Effector CD4-positive, alpha-beta T cell (primary cell): ENCODE data around the gene RNF8.
A peak's percentile ranks its signal among the peaks of the same experiment; 100 is the strongest.
"Not testable (repeated sequence)": the region's sequence is repeated elsewhere in the genome, so short reads cannot be mapped to it uniquely, and the experiment has no call there.

Experiments used
- DNase-seq: peaks from one replicate; pipeline ENCODE4 v3.0.0-alpha.2; 2020
- total RNA-seq: gene quantifications from one replicate; lab custom pipeline; 2026; lab: John Stamatoyannopoulos, UW

The RNF8 gene
- 15.8 reads per million, percentile 41 among the genes with 10 or more reads in this experiment for total RNA-seq

DNA sequence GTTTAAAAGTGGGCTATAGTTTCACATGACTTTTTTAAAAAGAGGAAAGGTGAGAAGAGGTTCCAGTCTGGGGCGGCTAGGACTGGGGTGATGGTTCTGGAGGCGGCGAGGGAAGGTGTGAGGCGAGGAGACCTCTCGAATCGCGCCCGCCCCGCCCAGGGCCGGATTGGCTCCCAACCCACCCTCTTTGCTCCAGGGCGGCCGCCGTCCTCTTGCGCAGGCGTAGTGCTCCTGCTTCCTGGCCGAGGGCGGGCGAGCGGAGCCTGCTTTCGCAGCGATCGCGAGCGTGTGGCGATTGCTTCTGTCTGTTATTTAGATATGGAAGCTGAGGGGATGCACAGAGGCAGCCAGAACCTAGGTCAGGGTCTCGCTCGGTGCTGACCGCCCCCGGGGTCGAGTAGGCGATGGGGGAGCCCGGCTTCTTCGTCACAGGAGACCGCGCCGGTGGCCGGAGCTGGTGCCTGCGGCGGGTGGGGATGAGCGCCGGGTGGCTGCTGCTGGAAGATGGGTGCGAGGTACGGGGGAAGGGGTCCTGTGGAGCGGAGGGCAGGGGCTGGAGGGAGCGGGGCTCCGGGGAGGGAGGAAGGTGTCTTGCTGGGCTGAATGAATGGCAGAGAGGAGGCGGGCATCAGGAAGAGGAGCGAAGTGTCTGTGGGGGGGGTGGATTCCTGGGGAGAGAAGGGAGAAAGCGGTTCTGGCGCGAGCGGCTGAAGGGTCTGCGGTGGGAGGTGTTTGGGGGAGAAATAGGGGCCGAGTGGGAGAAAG lies at the start of gene RNF8:
Gene RNF8, plus strand, starts transcription at position 223 of the 765 bp plus-strand sequence. Its CDS starts 182 bp downstream, at position 405.
- DNase-seq, result peak; percentile 78

GRCh38 chr6:37304766-37305165 lies 49.0 kb upstream of the RNF8 start:
- no peak for DNase-seq

- DNase-seq, result no peak
Measured at GRCh38 chr6:37305841-37306425, 47.9 kb upstream of the RNF8 start.

- no peak for DNase-seq
Measured at GRCh38 chr6:37306624-37307222, 47.1 kb upstream of the RNF8 start.

DNA sequence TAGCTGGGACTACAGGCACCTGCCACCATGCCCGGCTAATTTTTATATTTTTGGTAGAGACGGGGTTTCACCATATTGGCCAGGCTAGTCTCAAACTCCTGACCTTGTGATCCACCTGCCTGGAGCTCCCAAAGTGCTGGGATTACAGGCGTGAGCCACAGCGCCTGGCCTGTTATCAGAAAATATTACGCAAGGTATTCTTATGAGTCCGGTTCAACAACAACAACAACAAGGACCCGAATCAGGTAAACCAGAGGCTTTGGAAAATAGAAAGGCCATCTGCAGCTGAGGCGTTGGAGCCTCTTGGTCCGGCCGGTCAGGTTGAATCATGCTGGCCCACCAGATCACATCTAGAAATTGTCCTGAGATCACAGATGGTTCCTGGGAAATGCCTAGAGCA lies 46.3 kb upstream of the RNF8 start:
- not testable (repeated sequence) for DNase-seq

- DNase-seq, result no peak
Measured at GRCh38 chr6:37308069-37308815, 45.5 kb upstream of the RNF8 start.

DNA sequence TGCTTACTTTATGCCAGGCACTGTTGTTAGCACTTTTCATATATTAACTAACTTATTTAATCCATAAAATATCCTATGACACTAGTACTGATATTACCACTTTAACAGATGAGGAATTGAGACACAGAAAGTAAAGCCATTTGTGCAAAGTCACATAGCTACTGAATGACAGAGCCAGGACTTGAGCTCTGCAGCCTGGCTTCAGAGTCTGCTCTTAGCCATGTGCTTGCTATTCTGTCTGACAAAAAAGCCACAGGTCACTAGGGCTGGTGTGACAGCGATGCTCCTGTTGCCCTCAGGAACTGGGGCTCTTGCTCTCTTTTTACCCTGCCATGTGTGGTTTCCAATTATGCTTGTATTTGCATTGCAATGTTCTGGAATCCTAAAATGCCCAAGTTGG lies 44.7 kb upstream of the RNF8 start:
- DNase-seq, result no peak

DNA sequence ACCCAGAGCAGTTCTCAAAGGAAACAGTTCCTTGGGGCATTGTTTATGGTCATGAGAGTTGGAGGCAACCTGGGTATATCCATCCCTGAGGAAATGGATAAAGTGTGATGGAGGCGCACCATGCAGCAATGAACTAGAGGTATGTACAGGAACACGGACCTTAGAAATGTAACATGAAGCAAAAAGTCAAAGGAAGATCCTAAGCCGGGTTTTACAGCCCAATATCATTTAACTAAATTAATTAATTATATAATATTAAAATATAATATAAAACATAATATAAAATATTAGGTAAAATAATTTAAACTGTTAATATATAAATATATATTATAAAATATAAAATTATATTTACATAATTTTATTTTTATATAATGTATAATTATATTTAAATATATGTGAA lies 44.1 kb upstream of the RNF8 start:
- DNase-seq, result no peak

- no peak for DNase-seq
Measured at GRCh38 chr6:37310966-37311365, 42.8 kb upstream of the RNF8 start.

- DNase-seq, result no peak
Measured at GRCh38 chr6:37311741-37312473, 41.9 kb upstream of the RNF8 start.

DNA sequence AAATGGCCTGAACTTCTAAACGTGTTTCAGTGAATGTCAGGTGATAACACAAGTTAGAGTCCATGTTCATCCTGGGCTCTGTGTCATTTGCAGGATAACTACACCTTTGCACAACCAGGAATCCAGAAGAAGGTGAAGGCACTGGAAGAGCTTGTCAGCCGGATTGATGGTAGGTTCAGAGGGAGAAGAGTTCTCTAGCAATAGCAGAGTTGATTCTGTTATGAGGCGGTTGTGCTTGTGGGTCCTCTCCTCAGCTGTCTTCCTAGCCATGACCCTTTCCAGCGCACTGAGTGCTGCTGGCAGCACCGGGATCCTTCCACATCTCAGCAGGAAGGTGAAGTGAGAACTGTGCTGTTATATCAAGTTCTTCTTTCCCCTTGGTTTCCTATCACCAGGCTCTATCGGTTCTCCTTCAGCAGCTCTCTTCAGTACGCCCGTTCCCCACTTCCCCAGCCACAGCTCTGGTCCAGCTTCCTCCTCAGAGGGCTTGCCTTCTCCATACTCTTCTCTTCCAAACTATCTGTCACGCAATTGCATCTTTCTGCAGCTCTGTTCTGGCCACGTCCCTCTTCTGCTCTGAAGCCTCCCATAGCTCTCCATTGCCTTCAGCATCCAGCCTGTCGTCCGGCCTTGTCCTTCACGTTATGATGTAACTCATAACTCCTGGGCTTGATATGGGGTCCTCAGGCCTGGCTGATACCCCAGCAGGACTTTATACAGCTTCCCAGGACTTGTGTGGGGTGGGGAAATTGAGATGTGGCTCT lies 39.9 kb upstream of the RNF8 start:
- DNase-seq, result no peak

GRCh38 chr6:37314487-37315156 lies 39.2 kb upstream of the RNF8 start:
- DNase-seq, result no peak

DNA sequence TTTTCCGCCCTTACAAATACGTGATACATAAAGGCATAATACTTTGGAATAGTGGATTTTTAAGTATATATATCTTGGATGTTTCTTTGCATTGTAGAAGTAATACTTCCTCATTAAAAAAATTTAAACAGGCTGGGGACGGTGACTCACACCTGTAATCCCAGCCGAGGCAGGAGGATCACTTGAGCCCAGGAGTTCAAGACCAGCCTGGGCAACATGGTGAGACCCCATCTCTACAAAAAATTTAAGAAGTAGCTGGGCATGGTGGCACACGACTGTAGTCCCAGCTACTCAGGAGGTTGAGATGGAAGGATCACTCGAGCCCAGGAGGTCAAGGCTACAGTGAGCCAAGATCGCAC lies 38.6 kb upstream of the RNF8 start:
- DNase-seq, result no peak

DNA sequence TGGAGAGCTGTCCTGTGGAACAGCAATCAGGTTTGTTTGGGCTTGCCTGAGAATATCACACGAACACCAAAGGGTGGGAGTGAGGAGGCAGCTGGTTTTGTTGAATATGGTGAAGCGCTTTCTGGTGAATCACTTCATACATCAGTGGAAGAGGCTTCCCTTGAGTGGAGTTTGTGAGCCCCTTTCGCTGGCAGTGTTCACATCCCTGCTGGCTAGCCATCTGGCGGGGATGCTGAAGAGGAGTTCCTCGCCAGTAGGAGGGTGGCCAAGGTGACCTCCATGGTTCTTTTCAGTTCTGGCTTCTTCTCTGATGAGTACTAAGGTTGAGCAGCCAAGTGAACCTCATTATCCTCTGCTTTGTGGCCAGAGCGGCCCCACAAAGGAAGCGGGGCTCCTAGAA lies 37.7 kb upstream of the RNF8 start:
- DNase-seq, result no peak

DNA sequence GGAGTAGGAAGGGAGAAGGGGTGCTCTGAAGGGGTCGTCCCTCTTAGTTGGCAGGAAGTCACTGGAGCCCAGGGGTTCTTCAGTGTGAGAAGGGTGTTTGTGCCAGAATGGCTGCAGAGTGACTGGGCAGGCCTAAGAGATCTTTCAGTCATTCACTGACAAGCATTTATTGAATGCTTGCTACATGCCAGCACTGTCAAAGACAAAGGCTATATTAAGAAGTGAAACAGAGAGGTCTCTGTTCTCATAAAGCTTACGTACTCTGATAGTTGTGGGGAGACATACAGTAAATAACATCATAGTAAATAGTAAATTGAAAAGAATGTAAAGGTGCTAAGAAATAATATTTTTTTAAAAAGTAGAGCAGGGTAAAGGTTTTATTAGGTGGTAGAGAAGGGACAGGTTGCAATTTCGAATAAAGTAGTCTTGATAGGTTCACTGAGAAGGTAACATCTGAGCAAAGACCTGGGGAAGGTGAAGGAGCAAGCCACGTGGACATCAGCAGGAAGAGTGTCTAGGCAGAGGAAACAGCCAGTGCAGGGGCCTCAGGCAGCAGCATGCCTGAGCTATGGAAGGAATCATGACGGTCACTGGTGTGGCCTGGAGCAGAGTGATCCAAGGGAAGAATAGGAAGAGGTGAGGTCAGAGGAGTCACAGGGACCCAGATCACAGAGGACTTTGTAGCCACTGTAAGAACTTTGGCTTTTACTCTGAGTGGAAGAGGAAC lies 36.3 kb upstream of the RNF8 start:
- no peak for DNase-seq

DNA sequence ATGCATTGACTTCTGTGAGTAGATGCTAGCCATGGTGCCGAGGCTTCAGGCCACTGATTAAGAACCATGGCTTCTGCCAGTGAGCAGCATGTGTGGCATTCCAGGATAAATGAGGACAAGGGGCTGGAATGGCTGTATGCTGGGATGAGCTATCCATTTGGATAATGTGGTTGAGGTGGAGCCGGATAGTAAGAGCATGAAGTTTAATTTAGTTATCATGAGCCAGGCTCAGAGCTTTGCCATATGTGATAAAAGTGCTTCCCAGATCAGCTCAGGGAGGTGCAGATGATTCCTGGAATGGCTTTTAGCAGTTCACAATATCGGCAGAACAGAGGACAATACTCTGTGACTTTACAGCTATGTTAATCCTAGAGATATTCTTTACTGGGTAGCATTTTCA lies 34.6 kb upstream of the RNF8 start:
- DNase-seq, result no peak

GRCh38 chr6:37319856-37320480 lies 33.8 kb upstream of the RNF8 start:
- no peak for DNase-seq

DNA sequence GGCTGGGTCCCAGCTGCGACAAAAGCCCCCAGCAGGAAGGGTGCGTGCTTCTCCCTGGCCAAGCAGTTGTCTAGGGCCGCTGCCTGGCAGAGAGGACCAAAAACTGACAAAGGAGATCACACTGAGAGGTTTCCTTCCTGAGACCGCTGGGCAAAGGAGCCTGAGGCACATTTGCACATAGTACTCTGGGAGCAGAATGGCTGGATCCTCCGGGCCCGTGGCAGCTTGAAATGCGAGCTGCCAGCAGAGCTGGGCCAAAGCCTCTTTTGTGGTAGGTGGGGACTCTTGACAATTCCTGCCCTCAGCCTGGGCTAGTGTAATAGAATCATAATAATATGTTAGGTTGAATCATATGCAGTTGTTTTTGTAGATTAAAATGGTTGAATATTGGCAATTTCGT lies 33.1 kb upstream of the RNF8 start:
- DNase-seq, result no peak

- DNase-seq, result no peak
Measured at GRCh38 chr6:37321101-37321500, 32.7 kb upstream of the RNF8 start.
